ENCODE data around the gene TBC1D2.
"Not testable (repeated sequence)": the region's sequence is repeated elsewhere in the genome, so short reads cannot be mapped to it uniquely, and the experiment has no call there.

The TBC1D2 gene

DNA sequence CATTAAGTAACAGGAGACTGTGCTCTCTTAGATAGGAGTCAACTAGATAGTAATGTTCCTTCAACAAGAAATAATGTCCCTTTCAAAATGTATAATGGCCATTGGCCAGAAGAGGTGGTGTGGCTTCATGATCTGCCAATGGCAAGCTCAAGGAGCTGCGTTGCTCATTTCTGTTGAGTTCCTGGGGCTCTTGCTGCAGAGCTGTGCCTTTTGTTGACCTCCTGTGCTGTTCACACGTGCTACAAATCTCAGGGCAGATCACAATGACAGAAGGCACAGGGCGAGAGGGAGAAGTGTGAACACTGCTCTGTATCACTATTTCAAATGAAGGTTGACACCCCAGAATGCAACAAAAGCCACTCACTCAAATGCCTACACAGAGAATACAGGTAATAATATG is 16.0 kb upstream of the TBC1D2 start:
- Histone ChIP-seq H3K9me3 (ENCODE audit: control insufficient read depth, low read length) (no peaks in the 10 kb centered on the region), H3K4me3 (ENCODE audit: low read length) (no peak overlapping the region), H3K36me3 (ENCODE audit: control insufficient read depth, insufficient read depth, low read length, severe bottlenecking) (no peaks in the 10 kb centered on the region), H3K4me1 (ENCODE audit: control insufficient read depth, insufficient read depth, low read length) (no peaks in the 10 kb centered on the region), H3K27me3 (replicated peaks; ENCODE audit: control insufficient read depth, insufficient read depth, low read length) (peaks cover 22% of the 10 kb centered on the region), H3K9ac (ENCODE audit: low read length) (no peak overlapping the region)
- DNase-seq (ENCODE audit: low read depth), result no peak

DNA sequence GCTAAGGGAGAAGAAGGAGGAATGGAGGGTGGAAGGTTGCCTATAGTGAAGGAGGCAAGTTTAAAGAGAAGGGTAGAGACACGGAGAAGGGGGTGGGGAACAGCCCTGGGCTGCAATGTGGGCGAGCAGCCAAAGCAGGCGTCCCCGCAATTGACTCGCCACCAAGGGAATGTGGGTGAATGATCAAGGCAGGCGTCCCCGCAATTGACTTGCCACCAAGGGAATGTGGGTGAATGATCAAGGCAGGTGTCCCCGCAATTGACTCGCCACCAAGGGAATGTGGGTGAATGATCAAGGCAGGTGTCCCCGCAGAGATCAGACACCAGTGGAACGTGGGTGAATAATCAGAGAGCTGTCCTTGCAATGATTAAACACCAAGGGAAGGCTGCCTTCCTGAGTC is 14.8 kb upstream of the TBC1D2 start:
- not testable (repeated sequence) for H3K9me3 ChIP-seq (ENCODE audit: control insufficient read depth, low read length); H3K9ac ChIP-seq (ENCODE audit: low read length); H3K4me1 ChIP-seq (ENCODE audit: control insufficient read depth, insufficient read depth, low read length); DNase-seq (ENCODE audit: low read depth); H3K36me3 ChIP-seq (ENCODE audit: control insufficient read depth, insufficient read depth, low read length, severe bottlenecking); H3K4me3 ChIP-seq (ENCODE audit: low read length)
- peaks cover 14% of the 10 kb centered on the region for H3K27me3 ChIP-seq (replicated peaks; ENCODE audit: control insufficient read depth, insufficient read depth, low read length)

DNA sequence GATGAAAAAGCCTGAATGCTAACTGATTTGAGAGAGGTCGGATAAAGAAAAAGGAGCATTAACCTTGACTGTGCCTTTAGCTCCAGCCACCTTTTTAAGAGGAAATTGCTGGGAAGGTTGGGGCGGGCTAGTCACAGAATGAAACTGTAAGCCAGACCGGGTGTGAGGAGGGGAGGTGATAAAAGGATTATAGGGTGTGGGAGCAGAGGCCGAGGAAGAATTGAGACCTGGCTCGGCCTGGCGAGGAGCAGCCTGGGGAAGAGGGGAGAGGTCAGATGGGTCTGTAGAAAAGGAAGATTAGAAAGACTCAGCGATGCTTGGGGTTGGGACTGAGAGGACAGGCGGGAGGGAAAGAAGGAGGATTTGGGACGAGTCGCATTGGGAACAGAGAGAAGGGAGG is 14.2 kb upstream of the TBC1D2 start:
- H3K9me3 ChIP-seq (ENCODE audit: control insufficient read depth, low read length); DNase-seq (ENCODE audit: low read depth); H3K4me1 ChIP-seq (ENCODE audit: control insufficient read depth, insufficient read depth, low read length); H3K36me3 ChIP-seq (ENCODE audit: control insufficient read depth, insufficient read depth, low read length, severe bottlenecking); H3K4me3 ChIP-seq (ENCODE audit: low read length); H3K9ac ChIP-seq (ENCODE audit: low read length): not testable (repeated sequence)
- peaks cover 14% of the 10 kb centered on the region for H3K27me3 ChIP-seq (replicated peaks; ENCODE audit: control insufficient read depth, insufficient read depth, low read length)

DNA sequence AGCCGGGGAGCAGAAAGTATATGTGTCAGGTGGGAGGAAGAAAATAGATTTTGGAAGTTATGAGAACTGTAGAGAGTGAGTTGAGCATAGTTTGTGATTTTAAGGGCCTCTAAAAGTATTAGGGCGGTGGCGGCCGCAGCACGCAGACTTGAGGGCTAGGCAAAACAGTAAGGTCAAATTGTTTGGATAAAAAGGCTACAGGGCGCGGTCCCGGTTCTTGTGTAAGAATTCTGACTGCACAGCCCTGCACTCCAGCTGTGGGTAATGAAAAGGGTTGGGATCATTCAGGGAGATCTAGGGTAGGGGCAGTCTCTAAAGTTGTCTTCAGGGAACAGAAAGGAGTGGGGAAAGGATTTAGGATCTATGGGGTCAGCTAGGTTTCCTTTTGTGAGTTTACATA is 12.1 kb upstream of the TBC1D2 start:
- DNase-seq (ENCODE audit: low read depth); H3K4me1 ChIP-seq (ENCODE audit: control insufficient read depth, insufficient read depth, low read length); H3K27me3 ChIP-seq (replicated peaks; ENCODE audit: control insufficient read depth, insufficient read depth, low read length); H3K36me3 ChIP-seq (ENCODE audit: control insufficient read depth, insufficient read depth, low read length, severe bottlenecking); H3K4me3 ChIP-seq (ENCODE audit: low read length); H3K9me3 ChIP-seq (ENCODE audit: control insufficient read depth, low read length); H3K9ac ChIP-seq (ENCODE audit: low read length): not testable (repeated sequence)

DNA sequence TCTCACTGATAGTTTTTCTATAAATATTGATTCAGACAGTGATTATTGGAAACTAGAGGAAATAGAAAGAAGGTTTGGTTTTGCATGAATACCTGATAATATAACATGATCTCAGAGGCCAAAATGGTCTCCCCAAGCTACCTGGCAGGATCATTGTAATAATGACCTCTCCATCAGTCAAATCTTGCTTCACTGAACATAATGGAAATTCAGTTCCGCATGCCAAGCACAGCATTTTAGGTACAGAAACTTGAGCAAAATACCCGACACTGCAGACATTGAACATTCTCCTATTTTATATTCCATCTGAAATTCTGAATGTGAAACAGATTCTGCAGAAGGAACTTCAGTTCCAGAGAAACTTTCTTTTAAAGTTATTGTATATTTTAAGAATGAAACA is 9.1 kb upstream of the TBC1D2 start:
- no peak overlapping the region for H3K9ac ChIP-seq (ENCODE audit: low read length)

DNA sequence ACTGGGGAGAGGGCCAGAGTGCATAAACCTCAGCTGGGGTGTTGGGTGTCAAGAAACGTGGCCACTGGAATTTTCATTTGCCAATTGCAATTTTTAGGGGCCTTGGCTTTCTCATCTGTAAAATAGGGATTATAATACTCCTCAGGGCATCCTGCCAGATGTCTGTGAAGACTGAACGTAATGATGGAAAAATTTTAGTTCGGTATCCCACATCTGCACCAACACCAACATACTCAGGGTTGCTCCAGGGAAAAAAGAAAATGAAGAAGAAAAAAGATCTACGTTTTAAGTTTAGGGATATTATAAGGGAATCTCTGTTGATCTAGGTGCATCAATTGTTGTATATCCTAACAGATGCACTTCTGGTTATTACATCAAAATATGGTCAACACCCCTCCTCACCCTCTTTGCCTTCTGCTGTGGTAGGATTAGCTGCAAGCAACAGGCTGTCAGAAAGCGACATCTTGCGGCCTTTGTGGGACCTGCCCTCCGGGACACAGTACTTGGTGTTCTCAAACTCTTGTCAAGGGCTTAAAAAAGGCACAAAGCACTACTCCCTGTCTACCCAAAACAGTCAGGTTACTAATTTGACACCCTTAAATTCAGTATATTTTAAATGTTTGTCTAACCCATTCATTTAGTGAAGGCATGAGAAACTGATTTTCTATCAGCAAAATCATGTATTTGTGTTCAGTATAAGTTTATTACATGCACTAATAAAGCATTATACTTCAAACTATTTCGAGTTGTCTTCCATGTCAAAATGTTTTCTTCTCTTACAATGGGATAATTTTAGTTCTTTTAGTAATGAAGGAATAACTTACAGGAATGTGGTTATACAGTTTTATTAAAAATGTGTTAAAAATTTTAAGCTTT is 8.3 kb upstream of the TBC1D2 start:
- Histone ChIP-seq H3K36me3 (ENCODE audit: control insufficient read depth, insufficient read depth, low read length, severe bottlenecking) (no peaks in the 10 kb centered on the region), H3K4me1 (ENCODE audit: control insufficient read depth, insufficient read depth, low read length) (no peaks in the 10 kb centered on the region), H3K9ac (ENCODE audit: low read length) (no peak overlapping the region), H3K9me3 (ENCODE audit: control insufficient read depth, low read length) (no peaks in the 10 kb centered on the region), H3K27me3 (replicated peaks; ENCODE audit: control insufficient read depth, insufficient read depth, low read length) (no peaks in the 10 kb centered on the region), H3K4me3 (ENCODE audit: low read length) (no peak overlapping the region)
- peak; percentile 93 for DNase-seq (ENCODE audit: low read depth)

More for the DNA sequence above, 9.1 kb upstream of the TBC1D2 start:
- Histone ChIP-seq H3K27me3 (replicated peaks; ENCODE audit: control insufficient read depth, insufficient read depth, low read length) (no peaks in the 10 kb centered on the region), H3K9me3 (ENCODE audit: control insufficient read depth, low read length) (no peaks in the 10 kb centered on the region), H3K4me3 (ENCODE audit: low read length) (no peak overlapping the region), H3K4me1 (ENCODE audit: control insufficient read depth, insufficient read depth, low read length) (no peaks in the 10 kb centered on the region), H3K36me3 (ENCODE audit: control insufficient read depth, insufficient read depth, low read length, severe bottlenecking) (no peaks in the 10 kb centered on the region)
- no peak for DNase-seq (ENCODE audit: low read depth)

DNA sequence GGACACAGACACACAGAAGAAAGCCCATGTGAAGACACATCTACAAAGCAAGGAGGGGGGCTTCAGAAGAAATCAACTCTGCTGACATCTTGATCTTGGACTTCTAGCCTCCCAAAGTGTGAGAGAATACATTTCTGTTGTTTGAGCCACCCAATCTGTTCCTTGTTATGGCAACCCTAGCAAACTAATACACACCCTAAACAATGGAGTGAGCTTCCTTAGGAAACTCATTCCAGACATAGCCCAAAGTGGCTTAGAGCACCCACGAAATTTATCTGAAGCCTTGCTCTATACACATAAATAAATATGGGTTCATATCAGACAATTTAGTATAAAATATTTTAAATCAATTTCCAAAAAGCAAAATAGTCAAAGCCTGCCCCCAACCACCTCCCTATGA is 7.6 kb upstream of the TBC1D2 start:
- H3K4me1 ChIP-seq (ENCODE audit: control insufficient read depth, insufficient read depth, low read length), result no peaks in the 10 kb centered on the region
- H3K9me3 ChIP-seq (ENCODE audit: control insufficient read depth, low read length), result no peaks in the 10 kb centered on the region
- H3K9ac ChIP-seq (ENCODE audit: low read length), result no peak overlapping the region
- DNase-seq (ENCODE audit: low read depth), result no peak
- H3K4me3 ChIP-seq (ENCODE audit: low read length), result no peak overlapping the region
- H3K36me3 ChIP-seq (ENCODE audit: control insufficient read depth, insufficient read depth, low read length, severe bottlenecking), result no peaks in the 10 kb centered on the region
- no peaks in the 10 kb centered on the region for H3K27me3 ChIP-seq (replicated peaks; ENCODE audit: control insufficient read depth, insufficient read depth, low read length)

DNA sequence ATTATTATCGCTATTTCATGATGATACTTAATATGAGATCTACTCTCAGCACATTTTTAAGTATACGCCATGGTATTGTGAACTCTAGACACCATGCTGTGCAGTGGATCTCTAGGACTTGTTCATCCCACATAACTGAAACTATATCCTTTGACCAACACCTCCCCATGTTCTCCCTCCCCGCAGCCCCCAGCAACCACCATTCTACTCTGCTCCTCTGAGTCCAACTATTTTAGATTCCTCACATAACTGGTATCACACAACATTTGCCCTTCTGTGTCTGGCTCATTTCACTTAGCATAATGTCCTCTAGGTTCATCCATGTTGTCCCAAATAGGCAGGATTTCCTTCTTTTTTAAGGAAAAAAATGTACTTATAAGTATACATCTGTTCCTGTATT is 6.6 kb upstream of the TBC1D2 start:
- no peaks in the 10 kb centered on the region for H3K27me3 ChIP-seq (replicated peaks; ENCODE audit: control insufficient read depth, insufficient read depth, low read length)
- no peaks in the 10 kb centered on the region for H3K36me3 ChIP-seq (ENCODE audit: control insufficient read depth, insufficient read depth, low read length, severe bottlenecking)
- H3K4me1 ChIP-seq (ENCODE audit: control insufficient read depth, insufficient read depth, low read length), result no peaks in the 10 kb centered on the region
- H3K4me3 ChIP-seq (ENCODE audit: low read length), result no peak overlapping the region
- H3K9ac ChIP-seq (ENCODE audit: low read length), result no peak overlapping the region
- no peak for DNase-seq (ENCODE audit: low read depth)
- H3K9me3 ChIP-seq (ENCODE audit: control insufficient read depth, low read length), result no peaks in the 10 kb centered on the region

DNA sequence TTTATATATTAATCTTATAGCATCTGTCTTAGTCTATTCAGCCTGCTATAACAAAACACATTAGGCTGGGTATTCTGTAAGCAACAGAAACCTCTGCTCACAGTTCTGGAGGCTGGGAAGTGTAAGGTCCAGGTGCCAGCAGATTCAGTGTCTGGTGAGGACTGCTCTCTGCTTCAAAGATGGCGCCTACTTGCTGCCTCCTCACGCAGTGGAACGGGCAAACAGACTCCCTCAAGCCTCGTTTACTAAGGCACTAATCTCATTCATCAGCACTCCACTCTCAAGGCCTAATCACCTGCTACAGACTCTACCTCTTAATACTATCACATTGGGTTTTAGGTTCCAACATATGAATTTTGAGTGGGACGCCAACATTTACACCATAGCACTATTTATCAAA is 5.2 kb upstream of the TBC1D2 start:
- Histone ChIP-seq H3K27me3 (replicated peaks; ENCODE audit: control insufficient read depth, insufficient read depth, low read length) (no peaks in the 10 kb centered on the region), H3K4me3 (ENCODE audit: low read length) (no peak overlapping the region), H3K9me3 (ENCODE audit: control insufficient read depth, low read length) (no peaks in the 10 kb centered on the region), H3K9ac (ENCODE audit: low read length) (no peak overlapping the region), H3K4me1 (ENCODE audit: control insufficient read depth, insufficient read depth, low read length) (no peaks in the 10 kb centered on the region), H3K36me3 (ENCODE audit: control insufficient read depth, insufficient read depth, low read length, severe bottlenecking) (no peaks in the 10 kb centered on the region)
- DNase-seq (ENCODE audit: low read depth), result no peak

DNA sequence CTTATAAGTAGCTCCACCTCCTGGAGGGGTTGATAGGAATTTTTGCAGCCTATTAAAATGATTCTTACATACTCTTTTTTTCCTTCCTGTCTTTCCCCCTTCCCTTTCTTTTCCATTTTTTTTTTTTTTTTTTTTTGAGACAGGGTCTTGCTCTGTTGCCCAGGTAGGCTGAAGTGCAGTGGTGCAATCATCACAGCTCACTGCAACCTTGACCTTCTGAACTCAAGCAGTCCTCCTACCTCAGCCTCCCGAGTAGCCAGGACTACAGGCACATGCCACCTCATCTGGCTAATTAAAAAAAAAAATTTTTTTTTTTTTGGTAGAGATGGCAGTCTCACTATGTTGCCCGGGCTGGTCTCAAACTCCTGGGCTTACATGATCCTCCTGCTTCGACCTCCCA is 4.3 kb upstream of the TBC1D2 start:
- Histone ChIP-seq H3K9me3 (ENCODE audit: control insufficient read depth, low read length) (no peaks in the 10 kb centered on the region), H3K4me1 (ENCODE audit: control insufficient read depth, insufficient read depth, low read length) (peaks cover 3% of the 10 kb centered on the region), H3K4me3 (ENCODE audit: low read length) (no peak overlapping the region), H3K36me3 (ENCODE audit: control insufficient read depth, insufficient read depth, low read length, severe bottlenecking) (no peaks in the 10 kb centered on the region), H3K9ac (ENCODE audit: low read length) (no peak overlapping the region), H3K27me3 (replicated peaks; ENCODE audit: control insufficient read depth, insufficient read depth, low read length) (no peaks in the 10 kb centered on the region)
- DNase-seq (ENCODE audit: low read depth), result no peak

DNA sequence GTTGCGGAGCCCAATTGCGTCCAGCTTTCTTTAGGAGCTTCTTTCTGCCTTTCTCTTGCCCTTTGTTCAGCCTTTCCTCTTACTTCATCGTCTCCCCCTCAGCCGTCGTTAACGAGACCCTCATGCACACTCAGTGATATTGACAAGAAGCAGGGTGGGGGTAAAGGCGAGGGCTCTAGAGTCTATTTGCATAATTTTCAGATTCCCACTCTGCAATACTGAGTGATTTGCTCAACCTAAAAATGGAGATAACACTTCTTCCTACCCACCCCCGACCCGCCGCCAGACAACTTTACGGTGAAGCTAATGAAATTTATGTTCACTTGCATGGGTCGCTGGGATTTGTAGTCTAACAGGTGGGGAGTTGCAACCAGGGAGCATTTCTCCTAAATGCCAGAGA is 1.3 kb upstream of the TBC1D2 start:
- H3K27me3 ChIP-seq (replicated peaks; ENCODE audit: control insufficient read depth, insufficient read depth, low read length), result no peaks in the 10 kb centered on the region
- H3K9ac ChIP-seq (ENCODE audit: low read length), result peak overlapping the region; percentile 93
- no peak for DNase-seq (ENCODE audit: low read depth)
- H3K36me3 ChIP-seq (ENCODE audit: control insufficient read depth, insufficient read depth, low read length, severe bottlenecking), result no peaks in the 10 kb centered on the region
- H3K4me1 ChIP-seq (ENCODE audit: control insufficient read depth, insufficient read depth, low read length), result peaks cover 19% of the 10 kb centered on the region
- no peaks in the 10 kb centered on the region for H3K9me3 ChIP-seq (ENCODE audit: control insufficient read depth, low read length)
- peak overlapping the region; percentile 95 for H3K4me3 ChIP-seq (ENCODE audit: low read length)

DNA sequence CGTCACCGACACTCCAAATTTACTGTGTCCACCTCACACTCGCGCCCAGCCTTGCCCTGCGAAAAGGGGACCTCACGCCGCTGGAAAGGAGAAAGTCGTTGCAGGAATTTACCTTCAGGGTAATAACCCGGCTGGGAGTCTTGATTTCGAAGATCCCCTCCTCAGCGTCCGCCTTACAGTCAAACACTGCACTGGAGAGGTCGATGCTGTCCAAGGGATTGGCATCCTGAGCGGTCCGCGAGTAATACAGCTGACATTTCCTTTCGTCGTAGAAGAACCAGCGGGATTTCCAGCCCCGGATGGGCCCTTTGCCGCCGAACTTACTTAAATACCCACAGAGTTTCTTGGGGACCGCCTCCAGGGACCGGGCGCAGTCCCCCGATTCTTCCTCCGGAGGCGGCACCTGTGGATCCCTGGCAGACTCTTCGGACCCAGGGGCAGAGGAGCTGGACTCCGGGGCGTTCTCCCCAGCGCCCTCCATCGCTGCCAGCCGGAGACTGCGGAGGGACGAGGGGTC is 330 bp downstream of the TBC1D2 start:
- Histone ChIP-seq H3K9ac (ENCODE audit: low read length) (peak overlapping the region; percentile 93), H3K9me3 (ENCODE audit: control insufficient read depth, low read length) (no peaks in the 10 kb centered on the region), H3K36me3 (ENCODE audit: control insufficient read depth, insufficient read depth, low read length, severe bottlenecking) (no peaks in the 10 kb centered on the region), H3K27me3 (replicated peaks; ENCODE audit: control insufficient read depth, insufficient read depth, low read length) (no peaks in the 10 kb centered on the region), H3K4me1 (ENCODE audit: control insufficient read depth, insufficient read depth, low read length) (peaks cover 32% of the 10 kb centered on the region), H3K4me3 (ENCODE audit: low read length) (peak overlapping the region; percentile 95)
- DNase-seq (ENCODE audit: low read depth), result peak; percentile 64
